ENCODE results near the gene PRKCE.

DNA sequence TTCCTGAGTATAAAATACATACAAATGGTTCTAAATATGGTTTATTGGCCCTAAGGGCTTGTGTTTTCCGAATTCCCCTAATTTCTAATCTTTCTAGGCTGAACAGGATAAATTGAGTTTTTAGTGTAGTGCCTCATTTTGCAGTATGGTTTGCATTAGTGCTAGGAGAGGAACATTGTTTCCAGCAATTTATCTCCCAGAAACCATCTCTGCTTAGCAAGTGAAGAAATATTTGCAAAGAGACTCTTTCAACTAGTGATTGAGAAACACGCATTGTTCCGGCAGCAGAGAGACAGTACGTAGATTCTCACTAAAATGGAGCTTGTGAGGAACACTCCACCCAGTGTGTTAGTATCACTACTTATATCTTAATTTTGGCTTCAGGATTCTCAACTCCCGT is 468.0 kb downstream of the PRKCE start:
- TF ChIP-seq, protein P1, sequence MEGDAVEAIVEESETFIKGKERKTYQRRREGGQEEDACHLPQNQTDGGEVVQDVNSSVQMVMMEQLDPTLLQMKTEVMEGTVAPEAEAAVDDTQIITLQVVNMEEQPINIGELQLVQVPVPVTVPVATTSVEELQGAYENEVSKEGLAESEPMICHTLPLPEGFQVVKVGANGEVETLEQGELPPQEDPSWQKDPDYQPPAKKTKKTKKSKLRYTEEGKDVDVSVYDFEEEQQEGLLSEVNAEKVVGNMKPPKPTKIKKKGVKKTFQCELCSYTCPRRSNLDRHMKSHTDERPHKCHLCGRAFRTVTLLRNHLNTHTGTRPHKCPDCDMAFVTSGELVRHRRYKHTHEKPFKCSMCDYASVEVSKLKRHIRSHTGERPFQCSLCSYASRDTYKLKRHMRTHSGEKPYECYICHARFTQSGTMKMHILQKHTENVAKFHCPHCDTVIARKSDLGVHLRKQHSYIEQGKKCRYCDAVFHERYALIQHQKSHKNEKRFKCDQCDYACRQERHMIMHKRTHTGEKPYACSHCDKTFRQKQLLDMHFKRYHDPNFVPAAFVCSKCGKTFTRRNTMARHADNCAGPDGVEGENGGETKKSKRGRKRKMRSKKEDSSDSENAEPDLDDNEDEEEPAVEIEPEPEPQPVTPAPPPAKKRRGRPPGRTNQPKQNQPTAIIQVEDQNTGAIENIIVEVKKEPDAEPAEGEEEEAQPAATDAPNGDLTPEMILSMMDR (IDR thresholded peaks at IDR 0.05), result no peak
- TF ChIP-seq POLR2A (IDR thresholded peaks at IDR 0.05), result no peak
